K562 (cell line): ENCODE data around the gene AKT3. TPM values are rescaled to one million over a fixed set of nuclear protein-coding genes. Genes with fewer than 3 reads are reported as not detected.

Source experiments
- ATAC-seq: fragments of 200-7000 bp; cut with Tn5 transposase; 3 replicates; pipeline ENCODE4 v1.9.1; 2020; ENCODE audit warnings: moderate library complexity
- BruUV-seq: library from RNA; stranded (reverse); fragments of 400-500 nt; replicated peaks from 2 replicates; lab custom pipeline; 2021; lab: Mats Ljungman, UMichigan
- CTCF ChIA-PET: fragments of 300-600 bp; formaldehyde crosslinking; extraction: SDS; loops from one replicate; lab custom pipeline; 2021; ENCODE audit warnings: low intra/inter-chr PET ratio; lab: Yijun Ruan, JAX
- POLR2A ChIA-PET: fragments of 300-600, 350-650 bp; sonication (Branson Sonifier 250); formaldehyde crosslinking; extraction: SDS; loops from one replicate; lab custom pipeline; 2021; ENCODE audit warnings: antibody characterized with exemption, inconsistent platforms; lab: Yijun Ruan, JAX
- DNase-seq, 4 experiments: peaks; one replicate each; pipeline versions ENCODE4 v3.0.0 to v3.0.0-alpha.2; 2011 to 2018; ENCODE audit warnings: low spot score in 3 of 4, mixed read lengths in 3 of 4; ENCODE audit errors: extremely low read depth in 1 of 4
- FAIRE-seq: peaks from 2 replicates; lab custom pipeline; 2011; peaks lifted over from hg19 to GRCh38; lab: Jason Lieb, UNC
- H2AFZ ChIP-seq: 2 replicates; pipeline ENCODE4 v1.6.0; 2011; ENCODE audit warnings: low read depth, low read length, control low read depth, inconsistent platforms
- H3K27ac ChIP-seq: fragments of 200-600 bp; 3 replicates; pipeline ENCODE4 v1.8.0; 2011; ENCODE audit warnings: low read depth, mild to moderate bottlenecking, control low read depth, inconsistent platforms, low read length, moderate library complexity, mixed read lengths; ENCODE audit errors: extremely low read depth
- H3K27me3 ChIP-seq, 2 experiments: fragments of 300-600 bp in 1 of 2; 2 replicates in 1 of 2; 3 replicates in 1 of 2; pipeline versions ENCODE4 v1.6.0 to v1.8.0; 2011; ENCODE audit warnings: inconsistent platforms in 2 of 2, low read length in 2 of 2, mild to moderate bottlenecking in 1 of 2, mixed read lengths in 1 of 2, moderate library complexity in 1 of 2; ENCODE audit not compliant: control insufficient read depth in 2 of 2, insufficient read depth in 2 of 2
- H3K36me3 ChIP-seq: fragments of 300-600 bp; 3 replicates; pipeline ENCODE4 v1.8.0; 2011; ENCODE audit warnings: mild to moderate bottlenecking, low read length, inconsistent platforms; ENCODE audit not compliant: control insufficient read depth, insufficient read depth
- H3K4me1 ChIP-seq, 2 experiments: fragments of 200-600 bp in 1 of 2; replicated peaks in 1 of 2; 2 replicates in 1 of 2; 3 replicates in 1 of 2; pipeline versions ENCODE4 v1.5.1 to v1.8.0; 2011; ENCODE audit warnings: inconsistent platforms in 2 of 2, low read length in 2 of 2, mild to moderate bottlenecking in 1 of 2, mixed read lengths in 1 of 2, moderate library complexity in 1 of 2; ENCODE audit not compliant: control insufficient read depth in 2 of 2, insufficient read depth in 2 of 2
- H3K4me2 ChIP-seq: 2 replicates; pipeline ENCODE4 v1.6.1; 2011; ENCODE audit warnings: low read length, control low read depth, inconsistent platforms, mixed read lengths; ENCODE audit not compliant: insufficient read depth
- H3K4me3 ChIP-seq: fragments of 200-600 bp; sonication (generic), shearing (Covaris generic); 2 replicates; pipeline ENCODE4 v1.5.1; 2016; ENCODE audit warnings: control low read depth, inconsistent platforms
- H3K79me2 ChIP-seq: fragments of 200-600 bp; 3 replicates; pipeline ENCODE4 v1.8.0; 2011; ENCODE audit warnings: low read length, inconsistent platforms; ENCODE audit not compliant: control insufficient read depth, insufficient read depth
- H3K9ac ChIP-seq, 2 experiments: 2 replicates each; pipeline versions ENCODE4 v1.6.0 to v1.6.1; 2011; ENCODE audit warnings: low read depth in 2 of 2, low read length in 2 of 2, control low read depth in 1 of 2, inconsistent platforms in 1 of 2, mild to moderate bottlenecking in 1 of 2, mixed read lengths in 1 of 2; ENCODE audit not compliant: insufficient read depth in 1 of 2
- H3K9me1 ChIP-seq: one replicate; pipeline ENCODE4 v1.6.0; 2011; ENCODE audit warnings: inconsistent platforms, mild to moderate bottlenecking, low read length, moderate library complexity; ENCODE audit not compliant: control insufficient read depth, insufficient read depth
- H3K9me3 ChIP-seq: replicated peaks from 2 replicates; pipeline ENCODE4 v1.5.1; 2011; ENCODE audit warnings: low read depth, low read length, inconsistent platforms; ENCODE audit not compliant: control insufficient read depth, insufficient read depth
- H4K20me1 ChIP-seq: replicated peaks from 2 replicates; pipeline ENCODE4 v1.6.1; 2011; ENCODE audit warnings: low read length, inconsistent platforms, mixed read lengths; ENCODE audit not compliant: control insufficient read depth, insufficient read depth
- ELF1 ChIP-seq: fragments of 200-800 bp; sonication (Bioruptor generic); IDR thresholded peaks from 2 replicates; pipeline ENCODE4 v1.6.1; 2016; ENCODE audit warnings: missing genetic modification characterization, missing compliant biosample characterization
- EP300 ChIP-seq: IDR thresholded peaks from 2 replicates; pipeline ENCODE4 v1.6.1; 2012; ENCODE audit warnings: low read length, improper control_type of control experiment
- GABPA ChIP-seq: fragments of 200-800 bp; sonication (Bioruptor generic); conservative IDR thresholded peaks from 2 replicates; pipeline ENCODE4 v1.6.1; 2016; ENCODE audit warnings: low read depth, missing genetic modification characterization, missing compliant biosample characterization
- U2AF2 ChIP-seq: fragments of 200-400 bp; formaldehyde crosslinking; optimal IDR thresholded peaks from 2 replicates; pipeline ENCODE3; 2017; ENCODE audit warnings: low read depth, mild to moderate bottlenecking, low read length
- ZNF134 ChIP-seq: fragments of 250-450 bp; sonication (Bioruptor Pico); conservative IDR thresholded peaks from 2 replicates; pipeline ENCODE4 v1.4.0; 2020
- ZNF583 ChIP-seq: fragments of 250-450 bp; sonication (Bioruptor Pico); IDR thresholded peaks from 2 replicates; pipeline ENCODE4 v1.4.0; 2020
- WGBS: fragments of 100-300 bp; shearing (Covaris generic); methylation state at CpG from one replicate; pipeline ENCODE4 v1.1.6; 2016; ENCODE audit warnings: low coverage, mixed read lengths; ENCODE audit not compliant: insufficient coverage; ENCODE audit errors: missing lambda C conversion rate; 5-methylcytosine and 5-hydroxymethylcytosine counted together
- in situ Hi-C: fragments of 300-500 bp; cut with MboI; formaldehyde crosslinking; loops from 4 replicates; pipeline ENCODE4 v1.15.0; 2018; ENCODE audit warnings: inconsistent platforms, mixed read lengths
- intact Hi-C: fragments of 100-400 bp; cut with micrococcal nuclease; formaldehyde crosslinking; loops from 2 replicates; pipeline ENCODE4 v1.14.2; 2022
- polyA plus RNA-seq, 8 experiments: library from polyadenylated mRNA; depleted of rRNA in 4 of 8; stranded (reverse) in 5 of 8; unstranded in 3 of 8; fragments of >200 nt; fragmentation: Nextera tagmentation in 2 of 8; fragmentation: Illumina TruSeq in 1 of 8; extraction: Ambion mirVana in 2 of 8; extraction: Trizol in 1 of 8; gene quantifications; 2 replicates each; pipeline versions ENCODE4 v1.2.1 to v1.2.3, GENCODE V29; 2011 to 2014; ENCODE audit warnings: inconsistent platforms in 1 of 8, missing spikeins in 1 of 8
- total RNA-seq, 7 experiments: library from RNA; depleted of rRNA in 6 of 7; stranded (reverse); fragments of >200 nt in 6 of 7; fragmentation: Illumina TruSeq in 2 of 7; extraction: Trizol in 2 of 7; gene quantifications; 2 replicates each; pipeline versions ENCODE4 v1.2.1 to v1.2.3, GENCODE V29; 2011 to 2021; ENCODE audit warnings: low replicate concordance in 1 of 7
- TF ChIP-seq, protein P1 (sequence below): fragments of 450-650 bp; conservative IDR thresholded peaks from 2 replicates; pipeline ENCODE4 v1.6.1; 2016; ENCODE audit warnings: missing genetic modification characterization, low read depth, mild to moderate bottlenecking, missing compliant biosample characterization, moderate library complexity
- TF ChIP-seq, protein P2 (sequence below): sonication (generic); formaldehyde crosslinking; IDR thresholded peaks from 2 replicates; pipeline ENCODE4 v1.8.0; 2022; ENCODE audit warnings: mild to moderate bottlenecking, missing genetic modification reagents
- TF ChIP-seq, protein P3 (sequence below): fragments of 450-650 bp; IDR thresholded peaks from 2 replicates; pipeline ENCODE4 v1.6.1; 2018; ENCODE audit not compliant: partially characterized antibody
- TF ChIP-seq, protein P4 (sequence below): fragments of 450-650 bp; conservative IDR thresholded peaks from 2 replicates; pipeline ENCODE4 v1.6.1; 2016; ENCODE audit warnings: missing genetic modification characterization, low read depth, mild to moderate bottlenecking, control low read depth, missing compliant biosample characterization
- TF ChIP-seq, protein P5 (sequence below): sonication (generic); formaldehyde crosslinking; IDR thresholded peaks from 2 replicates; pipeline ENCODE4 v1.8.1; 2023; ENCODE audit warnings: mild to moderate bottlenecking, missing genetic modification reagents

Gene AKT3
- total and polyA plus RNA-seq, 9 of the 15 experiments (the other 6 are each of a cell fraction or from before 2014, with no cell fraction given), result 0.04 to 0.54 (median 0.18) TPM; not detected in 1

DNA sequence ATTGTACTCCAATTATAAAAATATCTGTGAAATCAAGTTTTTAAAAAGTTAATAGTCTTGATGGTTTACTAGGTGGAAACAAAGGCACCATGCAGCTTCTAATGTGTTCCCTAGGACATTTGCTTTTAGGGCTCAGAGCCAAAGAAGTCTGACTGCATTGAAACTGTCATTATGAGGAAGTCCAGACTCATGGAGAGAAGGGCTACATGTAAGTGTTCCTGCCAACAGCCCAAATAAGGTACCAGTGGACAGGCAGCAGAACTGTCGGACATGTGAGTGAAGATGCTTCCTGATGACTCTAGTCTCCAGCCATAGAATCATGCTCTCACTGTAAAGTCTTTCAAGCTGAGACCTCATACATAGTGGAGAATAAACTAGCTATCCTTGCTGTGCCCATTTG is 287.6 kb downstream of the AKT3 start:
- H3K4me3 ChIP-seq, result no peak overlapping the region
- H3K9me3 ChIP-seq, result no peaks in the 10 kb centered on the region
- no peak overlapping the region for H3K4me2 ChIP-seq
- H3K27ac ChIP-seq, result no peak overlapping the region
- in situ Hi-C loops, result no loop called here
- DNase-seq, result no peak
- H3K36me3 ChIP-seq, result no peaks in the 10 kb centered on the region
- no TSS peak for BruUV-seq
- H3K79me2 ChIP-seq, result no peaks in the 10 kb centered on the region
- no peak overlapping the region for H2AFZ ChIP-seq
- H3K9ac ChIP-seq, result no peak overlapping the region
- CTCF ChIA-PET, result no interaction called here
- no peak for ATAC-seq
- intact Hi-C loops, result no loop called here
- no peaks in the 10 kb centered on the region for H3K27me3 ChIP-seq
- H3K4me1 ChIP-seq, result no peaks in the 10 kb centered on the region
- no peaks in the 10 kb centered on the region for H3K9me1 ChIP-seq
- 0% methylated on average over 1 of the region's 1 CpG for WGBS
- H4K20me1 ChIP-seq, result no peaks in the 10 kb centered on the region
- FAIRE-seq, result no peak
- POLR2A ChIA-PET, result no interaction called here
- TF ChIP-seq ELF1 (tag), result no peak
- no peak for TF ChIP-seq ZNF583 (CRISPR knock-in tag)
- no peak for TF ChIP-seq ZNF134 (CRISPR knock-in tag)
- TF ChIP-seq, protein P1, sequence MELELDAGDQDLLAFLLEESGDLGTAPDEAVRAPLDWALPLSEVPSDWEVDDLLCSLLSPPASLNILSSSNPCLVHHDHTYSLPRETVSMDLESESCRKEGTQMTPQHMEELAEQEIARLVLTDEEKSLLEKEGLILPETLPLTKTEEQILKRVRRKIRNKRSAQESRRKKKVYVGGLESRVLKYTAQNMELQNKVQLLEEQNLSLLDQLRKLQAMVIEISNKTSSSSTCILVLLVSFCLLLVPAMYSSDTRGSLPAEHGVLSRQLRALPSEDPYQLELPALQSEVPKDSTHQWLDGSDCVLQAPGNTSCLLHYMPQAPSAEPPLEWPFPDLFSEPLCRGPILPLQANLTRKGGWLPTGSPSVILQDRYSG (tag), result no peak
- TF ChIP-seq, protein P2, sequence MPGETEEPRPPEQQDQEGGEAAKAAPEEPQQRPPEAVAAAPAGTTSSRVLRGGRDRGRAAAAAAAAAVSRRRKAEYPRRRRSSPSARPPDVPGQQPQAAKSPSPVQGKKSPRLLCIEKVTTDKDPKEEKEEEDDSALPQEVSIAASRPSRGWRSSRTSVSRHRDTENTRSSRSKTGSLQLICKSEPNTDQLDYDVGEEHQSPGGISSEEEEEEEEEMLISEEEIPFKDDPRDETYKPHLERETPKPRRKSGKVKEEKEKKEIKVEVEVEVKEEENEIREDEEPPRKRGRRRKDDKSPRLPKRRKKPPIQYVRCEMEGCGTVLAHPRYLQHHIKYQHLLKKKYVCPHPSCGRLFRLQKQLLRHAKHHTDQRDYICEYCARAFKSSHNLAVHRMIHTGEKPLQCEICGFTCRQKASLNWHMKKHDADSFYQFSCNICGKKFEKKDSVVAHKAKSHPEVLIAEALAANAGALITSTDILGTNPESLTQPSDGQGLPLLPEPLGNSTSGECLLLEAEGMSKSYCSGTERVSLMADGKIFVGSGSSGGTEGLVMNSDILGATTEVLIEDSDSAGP (CRISPR knock-in tag), result no peak
- TF ChIP-seq U2AF2, result no peak
- no peak for TF ChIP-seq GABPA (tag)
- TF ChIP-seq, protein P3, sequence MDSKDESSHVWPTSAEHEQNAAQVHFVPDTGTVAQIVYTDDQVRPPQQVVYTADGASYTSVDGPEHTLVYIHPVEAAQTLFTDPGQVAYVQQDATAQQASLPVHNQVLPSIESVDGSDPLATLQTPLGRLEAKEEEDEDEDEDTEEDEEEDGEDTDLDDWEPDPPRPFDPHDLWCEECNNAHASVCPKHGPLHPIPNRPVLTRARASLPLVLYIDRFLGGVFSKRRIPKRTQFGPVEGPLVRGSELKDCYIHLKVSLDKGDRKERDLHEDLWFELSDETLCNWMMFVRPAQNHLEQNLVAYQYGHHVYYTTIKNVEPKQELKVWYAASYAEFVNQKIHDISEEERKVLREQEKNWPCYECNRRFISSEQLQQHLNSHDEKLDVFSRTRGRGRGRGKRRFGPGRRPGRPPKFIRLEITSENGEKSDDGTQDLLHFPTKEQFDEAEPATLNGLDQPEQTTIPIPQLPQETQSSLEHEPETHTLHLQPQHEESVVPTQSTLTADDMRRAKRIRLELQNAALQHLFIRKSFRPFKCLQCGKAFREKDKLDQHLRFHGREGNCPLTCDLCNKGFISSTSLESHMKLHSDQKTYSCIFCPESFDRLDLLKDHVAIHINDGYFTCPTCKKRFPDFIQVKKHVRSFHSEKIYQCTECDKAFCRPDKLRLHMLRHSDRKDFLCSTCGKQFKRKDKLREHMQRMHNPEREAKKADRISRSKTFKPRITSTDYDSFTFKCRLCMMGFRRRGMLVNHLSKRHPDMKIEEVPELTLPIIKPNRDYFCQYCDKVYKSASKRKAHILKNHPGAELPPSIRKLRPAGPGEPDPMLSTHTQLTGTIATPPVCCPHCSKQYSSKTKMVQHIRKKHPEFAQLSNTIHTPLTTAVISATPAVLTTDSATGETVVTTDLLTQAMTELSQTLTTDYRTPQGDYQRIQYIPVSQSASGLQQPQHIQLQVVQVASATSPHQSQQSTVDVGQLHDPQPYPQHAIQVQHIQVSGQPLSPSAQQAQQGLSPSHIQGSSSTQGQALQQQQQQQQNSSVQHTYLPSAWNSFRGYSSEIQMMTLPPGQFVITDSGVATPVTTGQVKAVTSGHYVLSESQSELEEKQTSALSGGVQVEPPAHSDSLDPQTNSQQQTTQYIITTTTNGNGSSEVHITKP, result no peak
- TF ChIP-seq, protein P4, sequence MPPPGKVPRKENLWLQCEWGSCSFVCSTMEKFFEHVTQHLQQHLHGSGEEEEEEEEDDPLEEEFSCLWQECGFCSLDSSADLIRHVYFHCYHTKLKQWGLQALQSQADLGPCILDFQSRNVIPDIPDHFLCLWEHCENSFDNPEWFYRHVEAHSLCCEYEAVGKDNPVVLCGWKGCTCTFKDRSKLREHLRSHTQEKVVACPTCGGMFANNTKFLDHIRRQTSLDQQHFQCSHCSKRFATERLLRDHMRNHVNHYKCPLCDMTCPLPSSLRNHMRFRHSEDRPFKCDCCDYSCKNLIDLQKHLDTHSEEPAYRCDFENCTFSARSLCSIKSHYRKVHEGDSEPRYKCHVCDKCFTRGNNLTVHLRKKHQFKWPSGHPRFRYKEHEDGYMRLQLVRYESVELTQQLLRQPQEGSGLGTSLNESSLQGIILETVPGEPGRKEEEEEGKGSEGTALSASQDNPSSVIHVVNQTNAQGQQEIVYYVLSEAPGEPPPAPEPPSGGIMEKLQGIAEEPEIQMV (tag), result no peak
- TF ChIP-seq, protein P5, sequence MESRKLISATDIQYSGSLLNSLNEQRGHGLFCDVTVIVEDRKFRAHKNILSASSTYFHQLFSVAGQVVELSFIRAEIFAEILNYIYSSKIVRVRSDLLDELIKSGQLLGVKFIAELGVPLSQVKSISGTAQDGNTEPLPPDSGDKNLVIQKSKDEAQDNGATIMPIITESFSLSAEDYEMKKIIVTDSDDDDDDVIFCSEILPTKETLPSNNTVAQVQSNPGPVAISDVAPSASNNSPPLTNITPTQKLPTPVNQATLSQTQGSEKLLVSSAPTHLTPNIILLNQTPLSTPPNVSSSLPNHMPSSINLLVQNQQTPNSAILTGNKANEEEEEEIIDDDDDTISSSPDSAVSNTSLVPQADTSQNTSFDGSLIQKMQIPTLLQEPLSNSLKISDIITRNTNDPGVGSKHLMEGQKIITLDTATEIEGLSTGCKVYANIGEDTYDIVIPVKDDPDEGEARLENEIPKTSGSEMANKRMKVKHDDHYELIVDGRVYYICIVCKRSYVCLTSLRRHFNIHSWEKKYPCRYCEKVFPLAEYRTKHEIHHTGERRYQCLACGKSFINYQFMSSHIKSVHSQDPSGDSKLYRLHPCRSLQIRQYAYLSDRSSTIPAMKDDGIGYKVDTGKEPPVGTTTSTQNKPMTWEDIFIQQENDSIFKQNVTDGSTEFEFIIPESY (CRISPR knock-in tag), result no peak
- TF ChIP-seq EP300, result no peak
